H9 (cell line): Measurements from ENCODE around the gene ETFDH. TPM values are rescaled to one million over a fixed set of nuclear protein-coding genes. Genes with fewer than 3 reads are reported as not detected.

Experiments
- DNase-seq: peaks from one replicate; pipeline ENCODE4 v3.0.0-alpha.2; 2017
- H2AFZ ChIP-seq: one replicate; pipeline ENCODE4 v1.6.1; 2013; ENCODE audit warnings: mild to moderate bottlenecking, low read length, control low read depth, moderate library complexity
- H2AK5ac ChIP-seq: 2 replicates; pipeline ENCODE4 v1.6.1; 2013; ENCODE audit warnings: low read length, control low read depth, mixed read lengths; ENCODE audit not compliant: insufficient read length
- H2BK120ac ChIP-seq: one replicate; pipeline ENCODE4 v1.6.1; 2013; ENCODE audit warnings: low read depth, mild to moderate bottlenecking, low read length, control low read depth, inconsistent platforms; ENCODE audit not compliant: poor library complexity, severe bottlenecking
- H2BK12ac ChIP-seq: 2 replicates; pipeline ENCODE4 v1.6.1; 2013; ENCODE audit warnings: low read length, control low read depth, mixed read lengths, low read depth; ENCODE audit not compliant: insufficient read length
- H2BK15ac ChIP-seq: 2 replicates; pipeline ENCODE4 v1.6.1; 2013; ENCODE audit warnings: low read depth, low read length, control low read depth
- H2BK20ac ChIP-seq: one replicate; pipeline ENCODE4 v1.6.1; 2013; ENCODE audit warnings: low read depth, mild to moderate bottlenecking, low read length, control low read depth, inconsistent platforms; ENCODE audit not compliant: poor library complexity, severe bottlenecking
- H2BK5ac ChIP-seq: 2 replicates; pipeline ENCODE4 v1.6.1; 2013; ENCODE audit warnings: low read length, control low read depth, mixed read lengths; ENCODE audit not compliant: insufficient read length
- H3K14ac ChIP-seq: 2 replicates; pipeline ENCODE4 v1.6.1; 2013; ENCODE audit warnings: low read length, control low read depth; ENCODE audit not compliant: insufficient read depth
- H3K18ac ChIP-seq: 2 replicates; pipeline ENCODE4 v1.6.1; 2013; ENCODE audit warnings: low read depth, mild to moderate bottlenecking, mixed read lengths, low read length, control low read depth; ENCODE audit not compliant: insufficient read length
- H3K23ac ChIP-seq: 2 replicates; pipeline ENCODE4 v1.6.1; 2013; ENCODE audit warnings: low read length, control low read depth, mixed read lengths, low read depth; ENCODE audit not compliant: insufficient read length
- H3K23me2 ChIP-seq: 2 replicates; pipeline ENCODE4 v1.6.1; 2013; ENCODE audit warnings: low read depth, mild to moderate bottlenecking, mixed read lengths, low read length, control low read depth; ENCODE audit not compliant: insufficient read length, poor library complexity, severe bottlenecking
- H3K27ac ChIP-seq: 2 replicates; pipeline ENCODE4 v1.5.1; 2013; ENCODE audit warnings: low read length, control low read depth, mixed read lengths, low read depth; ENCODE audit not compliant: insufficient read length
- H3K27me3 ChIP-seq: 2 replicates; pipeline ENCODE4 v1.6.1; 2013; ENCODE audit warnings: low read length, control low read depth, inconsistent platforms; ENCODE audit not compliant: insufficient read depth
- H3K4ac ChIP-seq: 2 replicates; pipeline ENCODE4 v1.6.1; 2013; ENCODE audit warnings: low read depth, mild to moderate bottlenecking, control low read depth, inconsistent platforms, low read length, moderate library complexity
- H3K4me1 ChIP-seq: 2 replicates; pipeline ENCODE4 v1.6.1; 2013; ENCODE audit warnings: low read length, control low read depth, inconsistent platforms; ENCODE audit not compliant: insufficient read depth
- H3K4me2 ChIP-seq: 2 replicates; pipeline ENCODE4 v1.6.1; 2013; ENCODE audit warnings: low read length, control low read depth, mixed read lengths; ENCODE audit not compliant: insufficient read length, insufficient read depth
- H3K56ac ChIP-seq: 2 replicates; pipeline ENCODE4 v1.6.1; 2013; ENCODE audit warnings: low read depth, mild to moderate bottlenecking, mixed read lengths, low read length, control low read depth; ENCODE audit not compliant: insufficient read length
- H3K79me1 ChIP-seq: 2 replicates; pipeline ENCODE4 v1.6.1; 2013; ENCODE audit warnings: low read depth, mild to moderate bottlenecking, moderate library complexity, low read length, control low read depth, inconsistent platforms; ENCODE audit not compliant: insufficient read depth, poor library complexity, severe bottlenecking
- H3K79me2 ChIP-seq: 2 replicates; pipeline ENCODE4 v1.6.1; 2013; ENCODE audit warnings: low read length, control low read depth, inconsistent platforms; ENCODE audit not compliant: insufficient read depth
- H3K9ac ChIP-seq: 2 replicates; pipeline ENCODE4 v1.6.1; 2013; ENCODE audit warnings: low read length, control low read depth, mixed read lengths; ENCODE audit not compliant: insufficient read length; ENCODE audit errors: extremely low read depth
- H3K9me3 ChIP-seq: one replicate; pipeline ENCODE4 v1.6.1; 2013; ENCODE audit warnings: low read depth, low read length, inconsistent platforms; ENCODE audit not compliant: control insufficient read depth
- H3T11ph ChIP-seq: one replicate; pipeline ENCODE4 v1.6.1; 2013; ENCODE audit warnings: mild to moderate bottlenecking, low read length, control low read depth, inconsistent platforms
- H4K20me1 ChIP-seq: one replicate; pipeline ENCODE4 v1.6.1; 2013; ENCODE audit not compliant: control insufficient read depth, insufficient read length, insufficient read depth
- H4K5ac ChIP-seq: 2 replicates; pipeline ENCODE4 v1.6.1; 2013; ENCODE audit warnings: low read depth, mild to moderate bottlenecking, mixed read lengths, low read length, control low read depth; ENCODE audit not compliant: insufficient read length
- H4K8ac ChIP-seq: replicated peaks from 2 replicates; pipeline ENCODE4 v1.6.1; 2013; ENCODE audit warnings: low read length, control low read depth, mixed read lengths, low read depth; ENCODE audit not compliant: insufficient read length
- H4K91ac ChIP-seq: 2 replicates; pipeline ENCODE4 v1.6.1; 2013; ENCODE audit warnings: low read depth, mild to moderate bottlenecking, moderate library complexity, mixed read lengths, low read length, control low read depth; ENCODE audit not compliant: insufficient read length
- H3K27ac Mint-ChIP-seq, 3 experiments: 2 replicates in 2 of 3; 3 replicates in 1 of 3; pipeline ENCODE4 v1.8.0; 2020 to 2021; ENCODE audit warnings: mixed read lengths in 3 of 3, mild to moderate bottlenecking in 1 of 3, moderate library complexity in 1 of 3
- H3K27me3 Mint-ChIP-seq: 2 replicates; pipeline ENCODE4 v1.8.0; 2021; ENCODE audit warnings: low read depth, mild to moderate bottlenecking, moderate library complexity, mixed read lengths
- H3K36me3 Mint-ChIP-seq, 3 experiments: 2 replicates in 2 of 3; 3 replicates in 1 of 3; pipeline ENCODE4 v1.8.0; 2020 to 2021; ENCODE audit warnings: low read depth in 3 of 3, mixed read lengths in 3 of 3; ENCODE audit not compliant: insufficient read depth in 1 of 3
- H3K4me1 Mint-ChIP-seq, 2 experiments: 2 replicates each; pipeline ENCODE4 v1.8.0; 2020; ENCODE audit warnings: mixed read lengths in 2 of 2
- H3K4me3 Mint-ChIP-seq, 2 experiments: 2 replicates in 1 of 2; 3 replicates in 1 of 2; pipeline ENCODE4 v1.8.0; 2020 to 2021; ENCODE audit warnings: mild to moderate bottlenecking in 2 of 2, mixed read lengths in 2 of 2, moderate library complexity in 1 of 2
- H3K9me3 Mint-ChIP-seq, 2 experiments: 2 replicates in 1 of 2; 3 replicates in 1 of 2; pipeline ENCODE4 v1.8.0; 2020; ENCODE audit warnings: mild to moderate bottlenecking in 2 of 2, mixed read lengths in 2 of 2, moderate library complexity in 1 of 2
- CTCF ChIP-seq: fragments of 200-600 bp; sonication (generic); conservative IDR thresholded peaks from 3 replicates; pipeline ENCODE4 v1.8.0; 2021; ENCODE audit warnings: antibody characterized with exemption, mild to moderate bottlenecking
- WGBS: extraction: QIAGEN DNeasy Blood & Tissue Kit; methylation state at CpG from one replicate; pipeline ENCODE4 v1.1.7; 2013; ENCODE audit warnings: missing lambda C conversion rate, low lambda C conversion rate, mixed read lengths; ENCODE audit not compliant: insufficient read length; ENCODE audit errors: extremely low coverage; 5-methylcytosine and 5-hydroxymethylcytosine counted together
- total RNA-seq: library from RNA; stranded (reverse); gene quantifications from 2 replicates; pipeline ENCODE4 v1.2.1, GENCODE V29; 2021

ETFDH gene
- total RNA-seq, 1 experiment from 2014 or later: 12.8 TPM

- no peaks in the 10 kb centered on the region for H3K9me3 Mint-ChIP-seq
- Histone ChIP-seq H4K8ac (no peak overlapping the region), H3K23ac (no peak overlapping the region), H3K23me2 (no peaks in the 10 kb centered on the region), H4K91ac (no peak overlapping the region), H4K5ac (no peak overlapping the region), H2AK5ac (no peak overlapping the region), H2BK12ac (no peak overlapping the region), H2BK15ac (no peak overlapping the region), H3K4me2 (no peak overlapping the region), H3K56ac (no peak overlapping the region), H2BK120ac (no peak overlapping the region), H3K9ac (no peak overlapping the region), H2BK5ac (no peak overlapping the region), H3T11ph (no peak overlapping the region), H2AFZ (no peak overlapping the region), H3K9me3 (no peaks in the 10 kb centered on the region), H3K79me1 (peaks cover 2% of the 10 kb centered on the region), H3K27me3 (no peaks in the 10 kb centered on the region), H3K27ac (no peak overlapping the region), H2BK20ac (no peak overlapping the region), H3K18ac (no peak overlapping the region), H3K4ac (no peak overlapping the region), H3K79me2 (0 out of 2 replicates have a peak, but pooled peaks cover 1% of the 10 kb centered on the region), H4K20me1 (no peaks in the 10 kb centered on the region), H3K14ac (no peak overlapping the region), H3K4me1 (no peaks in the 10 kb centered on the region)
- no peak overlapping the region for H3K27ac Mint-ChIP-seq
- no peak overlapping the region for H3K4me3 Mint-ChIP-seq
- H3K27me3 Mint-ChIP-seq: no peaks in the 10 kb centered on the region
- H3K36me3 Mint-ChIP-seq: peaks cover 47 to 88% (median 86%) of the 10 kb centered on the region in 3 experiments
- no peaks in the 10 kb centered on the region for H3K4me1 Mint-ChIP-seq
- WGBS: no CpG with 5 or more reads among the region's 3 CpGs
- TF ChIP-seq CTCF: no peak
- DNase-seq: no peak
These were observed 43.7 kb downstream of the ETFDH start for GRCh38 chr4:158715802-158716201.
